ENCODE measurements around the gene PLCB1.

- no peak for TF ChIP-seq CTCF (optimal IDR thresholded peaks at IDR 0.05 in 1 of 3, IDR thresholded peaks at IDR 0.05 in 1 of 3, conservative IDR thresholded peaks at IDR 0.05 in 1 of 3; ENCODE audit: extremely low read depth in 1 of 3, insufficient read depth in 2 of 3, low read length in 3 of 3)
- TF ChIP-seq EZH2 (IDR thresholded peaks at IDR 0.05; ENCODE audit: low read length): no peak
Measured at GRCh38 chr20:8711501-8711900, 579.4 kb downstream of the PLCB1 start.

Measured in keratinocyte (primary cell).